M059J (cell line): Measurements from ENCODE around the gene SNX17. TPM values are rescaled to one million over a fixed set of nuclear protein-coding genes. Genes with fewer than 3 reads are reported as not detected.
A peak's percentile ranks its signal among the peaks of the same experiment; 100 is the strongest.
"Not testable (repeated sequence)": the region's sequence is repeated elsewhere in the genome, so short reads cannot be mapped to it uniquely, and the experiment has no call there.

ENCODE experiments used
- DNase-seq: peaks from one replicate; pipeline ENCODE4 v3.0.0-alpha.2; 2012; ENCODE audit warnings: low read depth
- total RNA-seq: library from RNA; depleted of rRNA; stranded (reverse); fragments of >200 nt; shearing (Covaris generic); gene quantifications from 2 replicates; pipeline ENCODE4 v1.2.3, GENCODE V29; 2014; rRNA removed

SNX17 gene, protein sequence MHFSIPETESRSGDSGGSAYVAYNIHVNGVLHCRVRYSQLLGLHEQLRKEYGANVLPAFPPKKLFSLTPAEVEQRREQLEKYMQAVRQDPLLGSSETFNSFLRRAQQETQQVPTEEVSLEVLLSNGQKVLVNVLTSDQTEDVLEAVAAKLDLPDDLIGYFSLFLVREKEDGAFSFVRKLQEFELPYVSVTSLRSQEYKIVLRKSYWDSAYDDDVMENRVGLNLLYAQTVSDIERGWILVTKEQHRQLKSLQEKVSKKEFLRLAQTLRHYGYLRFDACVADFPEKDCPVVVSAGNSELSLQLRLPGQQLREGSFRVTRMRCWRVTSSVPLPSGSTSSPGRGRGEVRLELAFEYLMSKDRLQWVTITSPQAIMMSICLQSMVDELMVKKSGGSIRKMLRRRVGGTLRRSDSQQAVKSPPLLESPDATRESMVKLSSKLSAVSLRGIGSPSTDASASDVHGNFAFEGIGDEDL
- total RNA-seq = 70.4 and 88.3 TPM in 2 replicates

DNA sequence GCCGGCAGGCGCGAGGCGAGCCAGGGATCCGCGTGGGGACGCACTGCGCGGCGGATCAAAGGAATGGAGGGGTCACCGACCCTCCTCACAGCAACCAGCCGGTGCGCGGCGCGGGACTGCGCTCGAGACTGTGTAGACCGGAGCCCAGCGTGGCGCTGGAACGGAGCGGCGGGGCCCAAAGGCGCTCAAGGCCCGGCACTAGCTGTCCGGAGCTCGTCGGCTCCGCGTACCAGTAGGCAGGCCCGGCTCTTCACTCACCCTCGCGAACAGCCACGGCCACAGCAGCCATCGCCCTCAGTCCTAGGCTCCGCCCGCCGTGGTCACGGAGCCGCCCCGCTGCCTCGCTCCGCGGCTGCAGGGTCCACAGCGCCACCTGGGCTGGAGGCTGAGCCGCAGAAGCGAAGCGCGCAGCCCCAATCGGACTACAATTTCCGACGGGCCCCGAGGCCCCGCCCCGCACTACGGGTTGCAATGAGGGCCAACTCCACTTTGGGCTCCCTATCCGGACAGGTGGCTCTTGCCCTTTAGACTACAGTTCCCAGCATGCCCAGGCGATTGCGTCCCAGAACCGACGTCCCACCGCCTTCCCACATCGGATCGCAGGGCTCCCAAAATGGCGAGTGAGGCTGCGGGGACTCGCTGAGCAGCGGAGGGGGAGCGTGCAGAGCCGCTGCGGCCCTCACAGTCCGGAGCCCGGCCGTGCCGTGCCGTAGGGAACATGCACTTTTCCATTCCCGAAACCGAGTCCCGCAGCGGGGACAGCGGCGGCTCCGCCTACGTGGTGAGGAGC is at the start of gene SNX17, which contains the start of gene EIF2B4:
TSS of gene SNX17 (plus strand) at position 591 of the 790 bp plus-strand sequence. CDS start at position 719, 128 bp downstream.
TSS of gene EIF2B4 (minus strand) at position 313 of the 790 bp plus-strand sequence. CDS start at position 289, 24 bp downstream.
- DNase-seq = peak; percentile 98

DNA sequence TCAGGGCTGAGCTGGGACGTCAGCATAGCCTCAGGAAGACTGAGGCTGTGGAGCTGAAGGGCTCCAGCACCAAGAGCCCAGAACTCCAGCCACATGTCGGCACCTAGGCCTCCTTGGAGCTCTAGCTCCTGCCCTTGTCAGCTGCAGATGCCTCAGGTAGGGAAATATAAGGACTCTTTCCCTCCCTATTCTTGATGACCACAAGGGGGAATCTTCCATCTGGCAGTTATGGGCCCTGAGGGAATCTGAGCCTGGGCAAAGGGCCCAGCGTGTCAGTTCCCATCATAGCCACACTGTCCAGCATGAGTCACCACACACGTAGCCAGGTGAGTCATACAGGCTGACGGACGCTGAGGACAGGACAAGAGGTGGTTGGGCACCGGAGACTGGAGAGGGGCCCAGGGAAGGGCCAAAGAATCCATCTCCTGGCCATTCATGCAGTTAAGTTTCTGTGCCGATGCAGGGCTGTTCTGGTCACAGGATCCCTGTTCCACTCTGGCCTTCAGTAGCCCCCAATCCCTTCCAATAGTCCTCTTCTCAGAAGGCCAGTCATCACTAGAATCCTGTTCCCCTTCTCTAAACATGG is 49.4 kb upstream of the SNX17 start:
- DNase-seq = peak; percentile 99

DNA sequence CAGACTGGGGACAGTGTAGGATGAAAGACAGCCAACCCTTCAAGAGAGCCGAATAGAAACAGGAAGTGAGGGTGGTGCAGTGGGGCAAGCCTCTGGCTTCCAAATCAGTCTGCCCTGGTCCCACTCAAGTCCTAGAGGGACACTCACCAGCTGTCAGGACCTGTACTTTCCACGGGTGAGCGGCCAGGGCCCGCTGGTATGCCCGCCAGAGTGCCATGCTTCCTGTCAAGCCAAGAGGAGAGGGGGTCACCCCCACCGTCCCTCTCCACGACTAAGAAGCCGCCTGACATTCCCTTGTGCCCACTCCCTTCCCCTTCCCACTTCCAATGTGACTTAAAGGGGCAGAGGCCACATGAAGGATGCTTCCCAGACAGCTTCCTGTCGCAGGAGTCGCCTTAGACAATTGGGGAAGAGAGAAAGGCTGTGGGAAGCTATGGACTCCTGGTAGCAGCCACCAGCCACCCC is 48.1 kb upstream of the SNX17 start:
- DNase-seq = peak; percentile 27

DNA sequence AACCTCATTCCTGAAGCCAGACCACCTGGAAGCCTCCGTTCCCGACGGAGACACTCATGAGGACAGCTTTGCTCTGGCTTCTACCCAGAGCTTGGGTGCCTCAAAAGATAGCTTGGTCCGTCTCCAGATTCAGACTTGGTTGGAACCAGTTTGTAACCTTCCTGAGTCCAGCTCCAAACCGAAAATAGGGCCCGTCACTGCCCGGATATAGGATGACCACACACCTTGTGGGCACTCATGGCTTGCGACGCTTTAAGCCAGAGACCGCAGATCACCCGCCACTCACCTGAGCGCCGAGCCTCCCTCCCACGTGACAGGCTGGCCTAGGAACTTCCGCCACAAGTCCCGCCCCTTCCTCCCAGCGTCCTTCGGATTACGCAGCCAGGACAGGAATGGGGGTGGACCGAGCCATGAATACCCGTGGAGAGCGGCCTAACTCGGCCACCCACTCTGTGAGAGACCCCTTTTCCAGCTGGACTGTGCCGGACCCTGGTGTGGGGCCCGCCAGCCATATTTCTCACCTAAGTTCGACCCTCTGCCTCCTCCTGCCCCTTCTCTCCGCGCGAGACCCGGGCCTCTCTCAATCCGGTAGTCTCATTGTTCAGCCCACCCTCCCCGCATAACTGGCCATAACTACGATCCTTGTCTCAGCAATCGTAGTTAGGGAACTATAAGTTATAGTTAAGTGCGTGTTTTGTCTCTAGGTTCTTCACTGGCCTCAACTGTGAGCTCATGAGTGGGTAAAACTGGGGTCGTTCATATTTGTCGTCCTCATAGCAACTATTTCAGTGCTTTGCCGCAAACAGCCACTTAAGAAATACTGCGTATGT is 47.4 kb upstream of the SNX17 start, which contains the start of gene MPV17:
TSS of gene MPV17 (minus strand) at position 332 of the 830 bp plus-strand sequence. CDS start 580 bp downstream, outside the sequence.
- peak; percentile 93 for DNase-seq

DNA sequence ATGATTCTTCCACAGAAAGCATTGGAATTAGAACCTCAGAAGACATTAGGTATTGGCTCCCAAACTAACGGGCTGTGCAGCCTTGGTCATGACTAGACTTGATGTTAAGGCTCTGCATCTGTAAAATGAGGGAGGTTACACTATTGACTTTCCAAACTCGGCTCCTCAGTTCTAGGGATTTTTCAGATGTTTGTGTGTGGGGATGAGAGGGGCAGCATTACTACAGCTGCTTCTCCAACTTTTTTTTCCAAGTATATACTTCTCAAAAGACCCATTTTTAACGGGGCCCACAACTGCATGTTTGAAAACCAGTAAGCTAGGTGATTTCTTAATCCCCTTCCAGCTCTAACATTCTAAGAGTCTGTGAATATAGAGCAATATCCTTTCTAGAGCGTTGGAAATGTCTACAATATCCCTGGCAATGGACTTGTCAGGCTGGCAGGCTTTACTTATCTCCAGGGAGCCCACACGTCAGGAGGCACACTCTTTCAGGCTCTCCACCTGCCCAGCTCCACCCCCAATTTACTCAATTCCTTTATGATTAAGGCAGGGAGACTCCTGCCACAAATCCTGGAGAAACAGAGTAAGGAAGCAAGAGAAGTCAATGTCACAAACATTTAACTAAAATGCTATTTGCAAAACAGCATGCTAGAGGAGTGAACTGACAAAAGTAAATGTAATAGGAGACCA is 46.7 kb upstream of the SNX17 start:
- DNase-seq = no peak

DNA sequence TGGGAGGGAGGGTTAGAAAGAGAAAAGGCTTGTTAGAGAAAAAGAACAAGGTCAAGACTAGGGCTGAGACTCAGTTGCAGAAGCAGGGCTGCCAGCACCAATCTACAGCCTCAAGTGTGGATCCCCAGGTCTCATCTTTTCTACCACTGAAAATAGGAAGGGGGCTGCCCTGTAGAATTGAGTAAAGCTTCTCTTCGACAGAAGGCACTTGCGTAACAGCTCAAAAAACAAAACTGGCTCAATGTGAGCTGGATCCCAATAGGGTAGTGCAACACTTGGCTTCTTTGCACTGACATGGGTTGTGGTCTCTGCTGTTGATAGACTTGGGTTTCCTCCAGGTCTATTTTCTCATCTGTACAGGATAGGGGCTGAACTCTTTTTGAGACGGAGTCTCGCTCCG is 45.7 kb upstream of the SNX17 start:
- no peak for DNase-seq

DNA sequence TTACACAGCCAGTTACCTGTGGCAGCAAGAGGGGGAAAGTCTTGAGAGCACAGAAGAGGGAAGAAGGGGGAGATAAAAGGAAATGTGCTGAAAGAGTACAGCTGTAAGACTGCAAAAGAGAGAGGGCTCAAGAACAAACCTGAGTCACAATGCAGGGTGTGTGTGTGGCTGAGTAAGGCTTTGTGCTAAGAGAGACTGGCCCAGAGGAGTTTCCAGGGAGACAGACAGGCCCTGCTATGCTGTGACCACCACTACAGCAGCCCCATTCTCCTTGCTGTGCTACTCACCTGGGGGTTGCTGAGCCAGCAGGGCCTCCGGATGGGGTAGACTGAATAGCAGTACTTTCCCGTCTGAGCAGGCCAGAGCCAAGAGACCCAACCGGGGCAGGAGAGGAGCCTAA is 35.1 kb upstream of the SNX17 start:
- no peak for DNase-seq

DNA sequence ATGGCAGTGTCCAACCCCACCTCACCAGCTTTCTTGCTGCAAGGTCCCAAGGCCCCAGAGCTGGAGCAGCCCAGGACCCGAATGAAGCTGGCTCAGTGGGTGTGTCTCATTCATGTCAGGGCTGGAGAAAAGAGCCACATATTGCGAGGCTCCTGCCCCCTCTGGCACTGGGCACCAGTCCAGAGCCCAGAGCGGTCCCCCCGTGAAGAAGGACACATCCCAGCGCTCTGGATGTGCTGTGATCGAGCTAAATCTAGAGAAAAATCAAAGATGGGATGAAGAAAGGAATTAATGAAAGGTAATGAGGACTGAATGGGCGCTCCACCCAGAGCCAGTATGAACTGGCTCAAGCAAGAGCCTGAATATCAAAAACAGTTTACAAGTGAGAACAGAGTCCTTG is 34.2 kb upstream of the SNX17 start:
- no peak for DNase-seq

DNA sequence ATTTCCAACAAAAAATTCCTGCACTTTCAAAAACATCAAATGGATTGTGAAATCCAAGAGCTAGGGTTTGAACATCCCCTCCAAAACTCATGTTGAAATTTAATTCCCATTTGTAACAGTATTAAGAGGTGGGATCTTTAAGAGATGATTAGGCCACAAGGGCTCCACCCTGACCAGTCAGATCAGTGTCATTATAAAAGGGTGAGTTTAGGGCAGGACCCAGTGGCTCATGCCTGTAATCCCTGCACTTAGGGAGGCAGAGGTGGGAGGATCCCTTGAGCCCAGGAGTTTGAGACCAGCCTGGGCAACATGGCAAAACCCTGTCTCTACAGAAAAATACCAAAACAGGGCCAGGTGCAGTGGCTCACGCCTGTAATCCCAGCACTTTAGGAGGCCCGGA is 22.8 kb upstream of the SNX17 start:
- DNase-seq = no peak

DNA sequence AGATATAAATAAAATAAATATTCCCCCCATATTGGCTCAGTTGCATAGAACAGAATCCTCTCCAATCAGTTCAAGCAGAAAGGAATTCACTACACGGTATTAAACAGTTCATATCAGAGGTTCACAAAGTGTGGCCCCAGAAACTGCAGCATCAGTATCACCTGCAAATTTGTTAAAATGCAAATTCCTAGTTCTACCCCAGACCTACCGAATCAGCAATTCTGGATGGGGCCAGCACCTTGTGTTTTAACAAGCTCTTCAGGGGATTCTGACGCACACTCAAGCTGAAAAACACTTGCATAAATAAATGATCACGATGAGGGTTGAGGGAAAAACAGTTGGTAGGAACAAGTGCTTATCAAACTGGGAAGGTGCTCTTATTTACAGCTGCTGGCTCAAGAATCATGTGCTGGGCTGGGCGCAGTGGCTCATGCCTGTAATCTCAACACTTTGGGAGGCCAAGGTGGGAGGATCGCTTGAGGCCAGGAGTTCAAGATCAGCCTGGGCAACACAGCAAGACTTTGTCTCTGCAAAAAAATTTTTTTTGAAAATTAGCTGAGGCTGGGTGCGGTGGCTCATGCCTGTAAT is 20.2 kb upstream of the SNX17 start:
- no peak for DNase-seq

DNA sequence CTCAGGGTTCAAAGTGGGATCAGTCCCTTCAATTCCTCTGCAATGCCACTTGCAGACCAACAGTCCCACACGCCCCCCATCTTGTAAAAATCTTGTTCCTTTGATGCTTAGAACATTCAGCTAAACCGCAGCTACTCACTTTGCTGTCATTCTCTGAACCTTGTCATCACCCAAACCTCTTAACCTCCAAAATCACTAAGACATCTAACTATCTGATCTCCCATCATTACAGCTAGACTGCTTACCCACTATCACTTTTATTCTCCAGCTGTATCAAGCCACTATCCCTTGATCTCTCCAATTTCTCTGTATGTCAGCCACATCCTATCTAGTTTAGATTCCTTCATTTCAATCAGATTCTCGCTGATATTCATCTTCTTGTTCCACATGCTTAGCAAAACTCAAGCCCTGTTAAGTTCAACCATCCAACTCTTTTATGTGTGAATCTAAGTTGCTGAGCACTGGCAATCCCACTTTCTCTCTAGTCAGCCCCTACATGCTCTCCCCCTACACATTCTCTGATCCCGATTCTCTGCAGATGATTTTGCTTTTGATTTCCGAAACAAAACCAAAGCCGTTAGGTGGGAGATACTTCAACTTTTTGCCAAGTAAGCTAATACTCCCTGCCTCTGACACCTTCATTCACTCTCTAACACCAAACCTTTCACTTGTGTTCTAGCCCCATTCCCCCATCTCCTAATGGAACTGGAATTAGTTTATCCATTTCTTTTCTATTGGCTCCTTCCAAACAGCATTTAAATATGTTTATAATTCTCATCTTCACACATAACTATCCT is 18.4 kb upstream of the SNX17 start:
- no peak for DNase-seq

DNA sequence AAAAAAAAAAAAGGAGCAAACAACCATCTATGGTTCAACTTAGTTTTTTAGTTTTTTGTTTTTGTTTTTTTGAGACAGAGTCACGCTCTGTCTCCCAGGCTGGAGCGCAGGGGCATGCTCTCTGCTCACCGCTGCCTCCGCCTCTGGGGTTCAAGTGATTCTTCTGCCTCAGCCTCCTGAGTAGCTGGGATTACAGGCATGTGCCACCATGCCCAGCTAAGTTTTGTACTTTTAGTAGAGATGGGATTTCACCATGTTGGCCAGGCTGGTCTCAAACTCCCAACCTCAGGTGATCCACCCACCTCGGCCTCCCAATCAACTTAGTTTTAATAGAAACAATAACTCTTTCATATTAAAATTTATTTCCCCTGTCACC is 17.0 kb upstream of the SNX17 start:
- DNase-seq = not testable (repeated sequence)

DNA sequence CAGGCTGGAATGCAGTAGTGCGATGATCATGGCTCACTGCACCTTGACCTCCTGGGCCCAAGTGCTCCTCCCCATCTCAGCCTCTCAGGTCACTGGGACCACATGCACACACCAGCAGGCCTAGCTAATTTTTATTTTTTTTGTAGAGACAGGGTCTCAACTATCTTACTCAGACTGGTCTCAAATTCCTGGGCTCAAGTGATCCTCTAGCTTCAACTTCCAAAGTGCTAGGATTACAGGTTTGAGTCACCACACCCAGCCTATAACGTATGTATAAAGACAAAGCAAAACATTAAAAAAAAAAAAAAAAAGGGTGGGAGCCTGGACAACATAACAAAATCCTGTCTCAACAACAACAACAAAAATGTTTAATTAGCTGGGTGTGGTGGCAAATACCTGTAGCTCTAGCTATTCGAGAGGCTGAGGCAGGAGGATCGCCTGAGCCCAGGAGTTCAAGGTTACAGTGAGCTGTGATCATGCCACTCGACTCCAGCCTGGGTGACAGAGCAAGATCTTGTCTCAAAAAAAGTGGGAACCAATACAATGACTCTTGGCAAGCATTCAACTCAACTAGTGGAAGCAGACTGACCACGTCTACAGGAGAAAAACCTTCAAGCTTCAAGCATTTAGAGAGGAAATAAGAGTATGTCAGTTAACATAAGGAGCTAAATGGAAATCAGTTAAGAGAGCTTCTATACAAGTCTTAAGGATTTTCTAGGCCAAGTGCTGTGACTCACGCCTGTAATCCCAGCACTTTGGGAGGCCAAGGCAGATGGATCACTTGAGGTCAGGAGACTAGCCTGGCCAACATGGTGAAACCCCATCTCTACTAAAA is 16.4 kb upstream of the SNX17 start:
- peak; percentile 38 for DNase-seq

DNA sequence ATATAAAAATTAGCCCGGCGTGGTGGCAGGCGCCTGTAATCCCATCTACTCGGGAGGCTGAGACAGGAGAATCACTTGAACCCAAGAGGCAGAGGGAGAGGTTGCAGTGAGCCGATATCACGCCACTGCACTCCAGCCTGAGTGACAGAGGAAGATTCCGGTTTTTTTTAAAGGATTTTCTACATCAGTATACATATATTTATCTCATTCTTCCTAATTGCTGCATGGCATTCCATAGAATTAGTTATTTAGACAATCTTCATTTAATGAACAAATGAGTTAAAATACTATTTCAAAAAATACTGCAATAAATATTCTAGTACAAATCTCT is 15.9 kb upstream of the SNX17 start:
- DNase-seq = no peak

DNA sequence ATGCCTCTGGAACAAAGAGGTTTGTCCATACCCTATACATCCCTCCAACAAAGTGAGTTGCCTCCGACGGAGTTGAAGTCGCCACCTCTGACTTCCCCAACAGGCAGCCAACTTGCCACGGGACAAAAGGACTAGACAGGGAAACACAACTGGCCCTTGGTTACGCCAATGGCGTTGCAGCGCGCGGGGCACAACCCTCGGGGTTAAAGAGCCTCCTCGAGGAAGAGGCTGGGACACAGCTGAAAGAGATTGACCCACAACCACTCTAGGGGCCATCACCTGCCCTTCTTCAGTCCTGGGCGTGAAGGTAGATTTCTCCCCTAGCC is 14.4 kb upstream of the SNX17 start:
- DNase-seq = peak; percentile 72

DNA sequence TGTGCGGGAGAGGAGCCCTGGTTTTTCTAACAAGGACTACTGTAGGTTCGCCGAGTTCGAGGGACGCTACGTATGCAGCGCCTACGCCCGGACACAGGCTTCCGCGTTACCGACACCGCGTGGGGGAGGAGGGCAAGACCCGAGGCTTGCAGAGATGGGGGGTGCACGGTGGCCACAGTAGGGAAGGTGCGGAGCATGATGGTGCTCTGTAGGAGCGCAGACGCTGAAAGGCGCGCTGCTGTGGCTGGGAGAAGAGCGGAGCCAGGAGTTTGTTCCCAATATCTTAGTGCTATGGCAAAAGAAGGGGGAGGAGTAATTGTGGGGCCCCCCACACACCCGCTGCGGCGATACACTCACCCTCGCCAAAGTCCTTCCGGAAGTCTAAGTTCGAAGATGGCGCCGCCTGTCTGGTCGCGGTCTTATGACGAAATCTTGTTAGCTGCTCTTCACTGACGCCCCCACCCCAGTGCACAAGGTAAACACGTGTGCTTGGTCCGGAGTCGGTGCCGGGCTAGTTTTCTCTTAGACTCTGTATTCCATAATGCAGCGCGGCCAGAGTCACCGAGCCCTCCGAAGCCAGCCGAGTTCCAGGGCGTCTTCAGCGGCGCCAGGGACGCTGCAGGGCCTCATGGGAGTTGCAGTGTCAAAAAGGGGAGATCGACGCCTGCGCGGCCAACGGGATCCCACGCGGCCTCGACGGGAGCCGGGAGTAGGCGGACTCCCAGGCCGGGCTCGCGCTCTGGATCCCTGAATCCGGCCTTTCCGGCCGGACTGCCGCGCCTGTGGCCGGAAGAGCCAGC is 13.8 kb upstream of the SNX17 start, which contains the start of gene GTF3C2:
TSS of gene GTF3C2 (minus strand) at position 383 of the 800 bp plus-strand sequence. CDS start 13,210 bp downstream, outside the sequence.
- DNase-seq = peak; percentile 97

DNA sequence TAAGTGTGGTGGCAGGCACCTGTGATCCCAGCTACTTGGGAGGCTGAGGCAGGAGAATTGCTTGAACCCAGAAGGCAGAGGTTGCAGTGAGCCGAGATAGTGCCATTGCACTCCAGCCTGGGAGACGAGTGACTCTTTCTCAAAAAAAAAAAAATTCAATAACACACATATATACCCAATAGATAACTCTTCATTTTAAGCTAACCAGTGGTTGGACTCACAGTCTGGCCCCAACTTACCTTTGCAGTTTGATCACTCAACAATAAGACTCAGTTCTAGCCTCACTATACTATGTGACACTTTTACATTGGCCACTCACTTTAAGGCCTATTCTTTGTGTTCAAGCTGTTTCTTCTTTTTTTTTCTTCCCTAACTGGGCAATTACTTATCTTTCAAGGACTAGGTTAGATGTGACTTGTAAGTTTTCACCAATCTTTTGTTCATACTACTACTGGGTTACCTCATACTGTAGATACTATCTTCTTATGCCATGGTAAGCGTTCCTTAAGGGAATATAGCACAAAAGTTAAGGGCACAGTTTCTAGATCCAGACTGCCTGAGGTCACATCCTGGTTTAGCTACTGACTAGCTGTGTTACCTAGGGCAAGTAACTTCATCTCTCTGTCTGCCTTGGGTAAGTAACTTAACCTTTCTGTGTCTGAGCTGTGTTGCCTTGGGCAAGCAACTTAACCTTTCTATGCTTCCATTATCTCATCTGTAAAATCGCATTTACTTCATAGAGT is 7.6 kb upstream of the SNX17 start:
- no peak for DNase-seq
